ENCODE results near the gene EBF3. TPM values are rescaled to one million over a fixed set of nuclear protein-coding genes. Genes with fewer than 3 reads are reported as not detected.

Gene EBF3
- total RNA-seq, 1 donor = 6.0 TPM

DNA sequence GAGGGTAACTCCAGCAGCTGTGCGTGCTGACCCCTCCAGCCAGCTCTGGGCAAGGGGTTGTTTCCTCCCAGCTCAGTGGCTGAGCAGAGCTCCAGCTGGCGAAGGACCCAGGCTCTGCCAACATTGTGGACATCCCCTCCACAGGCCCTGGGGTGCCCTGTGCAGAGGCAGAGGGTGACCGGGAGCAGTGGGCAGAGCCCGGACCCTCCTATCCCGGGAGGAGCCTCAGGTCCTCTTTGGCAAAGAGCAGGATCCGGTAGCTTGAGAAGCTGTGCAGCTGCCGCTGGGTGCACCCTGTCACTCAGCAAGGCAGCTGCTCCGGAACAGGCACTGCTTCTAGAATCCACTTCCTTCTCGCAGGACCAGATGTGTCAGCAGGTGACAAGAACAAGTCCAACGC, 175.9 kb downstream of the EBF3 start:
- no peak for DNase-seq (ENCODE audit: low read depth)
- TF ChIP-seq, protein P1, sequence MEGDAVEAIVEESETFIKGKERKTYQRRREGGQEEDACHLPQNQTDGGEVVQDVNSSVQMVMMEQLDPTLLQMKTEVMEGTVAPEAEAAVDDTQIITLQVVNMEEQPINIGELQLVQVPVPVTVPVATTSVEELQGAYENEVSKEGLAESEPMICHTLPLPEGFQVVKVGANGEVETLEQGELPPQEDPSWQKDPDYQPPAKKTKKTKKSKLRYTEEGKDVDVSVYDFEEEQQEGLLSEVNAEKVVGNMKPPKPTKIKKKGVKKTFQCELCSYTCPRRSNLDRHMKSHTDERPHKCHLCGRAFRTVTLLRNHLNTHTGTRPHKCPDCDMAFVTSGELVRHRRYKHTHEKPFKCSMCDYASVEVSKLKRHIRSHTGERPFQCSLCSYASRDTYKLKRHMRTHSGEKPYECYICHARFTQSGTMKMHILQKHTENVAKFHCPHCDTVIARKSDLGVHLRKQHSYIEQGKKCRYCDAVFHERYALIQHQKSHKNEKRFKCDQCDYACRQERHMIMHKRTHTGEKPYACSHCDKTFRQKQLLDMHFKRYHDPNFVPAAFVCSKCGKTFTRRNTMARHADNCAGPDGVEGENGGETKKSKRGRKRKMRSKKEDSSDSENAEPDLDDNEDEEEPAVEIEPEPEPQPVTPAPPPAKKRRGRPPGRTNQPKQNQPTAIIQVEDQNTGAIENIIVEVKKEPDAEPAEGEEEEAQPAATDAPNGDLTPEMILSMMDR (IDR thresholded peaks at IDR 0.05; ENCODE audit: insufficient read depth, low read depth, low read length) = no peak
- no peak overlapping the region for H3K4me3 ChIP-seq (ENCODE audit: low read depth, low read length)

DNA sequence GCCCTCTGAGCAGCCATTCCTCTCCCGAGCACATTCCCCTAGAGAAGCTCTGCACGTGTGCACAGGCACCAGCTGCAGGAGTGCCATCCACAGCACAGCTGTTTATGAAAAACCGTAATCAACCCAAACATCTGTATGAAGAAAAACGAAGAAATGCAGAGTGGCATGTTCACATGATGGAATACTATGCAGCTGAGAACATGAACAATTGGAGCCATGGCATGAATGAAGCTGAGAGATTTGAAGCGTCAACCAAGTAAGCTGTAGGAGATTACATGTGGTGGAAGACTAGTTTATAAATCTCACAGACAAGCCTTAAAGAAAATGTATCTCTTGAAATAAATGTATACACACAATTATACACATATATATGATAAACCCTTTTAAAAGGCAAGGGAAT, 176.5 kb downstream of the EBF3 start:
- no peak for DNase-seq (ENCODE audit: low read depth)
- no peak overlapping the region for H3K4me3 ChIP-seq (ENCODE audit: low read depth, low read length)
- TF ChIP-seq, protein P1 (IDR thresholded peaks at IDR 0.05; ENCODE audit: insufficient read depth, low read depth, low read length) = no peak

DNA sequence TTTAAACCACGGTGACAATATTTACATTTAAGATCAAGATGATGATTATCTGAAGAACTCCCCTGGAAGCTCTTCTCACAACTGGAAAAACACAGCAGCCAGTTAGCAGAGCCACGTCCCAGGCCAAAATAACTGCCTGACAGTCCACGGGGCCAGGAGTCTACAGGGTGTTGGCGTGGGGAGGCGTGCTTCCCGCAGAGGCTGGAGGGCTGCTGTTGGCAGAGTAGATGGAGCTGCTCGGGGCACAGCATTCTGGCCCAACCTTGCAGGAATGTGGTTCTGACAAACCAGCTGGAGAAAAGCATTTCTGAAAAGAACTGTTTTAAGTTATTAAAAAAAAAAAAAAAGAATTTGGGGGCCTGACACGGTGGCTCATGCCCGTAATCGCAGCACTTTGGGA, 177.9 kb downstream of the EBF3 start:
- DNase-seq (ENCODE audit: low read depth) = no peak
- TF ChIP-seq, protein P1 (IDR thresholded peaks at IDR 0.05; ENCODE audit: insufficient read depth, low read depth, low read length) = no peak
- H3K4me3 ChIP-seq (ENCODE audit: low read depth, low read length) = no peak overlapping the region

DNA sequence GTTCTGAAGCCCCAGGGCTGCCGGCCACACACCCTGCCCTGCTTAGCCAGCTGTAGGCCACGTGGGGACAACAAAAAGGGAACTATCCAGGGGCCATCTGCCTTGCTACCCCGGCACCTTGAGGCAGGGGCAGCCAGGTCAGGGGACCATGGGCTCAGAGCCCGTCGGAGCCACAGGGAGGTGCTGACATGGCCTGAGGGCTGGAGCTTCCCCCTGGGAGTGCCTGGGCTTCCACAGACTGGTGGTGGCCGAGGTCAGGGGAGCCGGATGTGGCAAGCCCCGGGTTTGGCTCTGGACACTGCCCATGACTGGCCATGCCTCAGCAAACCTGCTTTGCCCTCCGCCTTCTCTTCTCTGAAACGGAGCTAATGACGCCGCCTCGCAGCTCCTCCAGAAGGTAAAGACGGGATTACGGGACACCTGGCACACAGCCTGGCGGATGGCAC, 178.5 kb downstream of the EBF3 start:
- no peak for DNase-seq (ENCODE audit: low read depth)
- TF ChIP-seq, protein P1 (IDR thresholded peaks at IDR 0.05; ENCODE audit: insufficient read depth, low read depth, low read length) = no peak

More for the DNA sequence above, 178.5 kb downstream of the EBF3 start:
- H3K4me3 ChIP-seq (ENCODE audit: low read depth, low read length) = no peak overlapping the region

Small RNA genes lying within 50 kb of the gene (small RNA-seq; reads per million reads assigned to genes)
- not detected for gene AL354950.2
- gene MIR4297 = not detected

Other genes starting within 250 kb of the EBF3 start
- gene C10orf143, start 146.6 kb upstream of the EBF3 start, total RNA-seq = under 0.01 and 1.3 TPM in 2 replicates
- 67.6 and 75.6 TPM in 2 replicates for gene GLRX3, start 172.1 kb upstream of the EBF3 start, total RNA-seq